CD4-positive, alpha-beta T cell treated with Interleukin-6 at 100 ng/mL for 8 hours (primary cell): ENCODE data around the gene PRR15L.

Experiments
- DNase-seq: peaks from one replicate; pipeline ENCODE4 v3.0.0-alpha.2; 2020; ENCODE audit warnings: mixed read lengths, low spot score

PRR15L gene

DNA sequence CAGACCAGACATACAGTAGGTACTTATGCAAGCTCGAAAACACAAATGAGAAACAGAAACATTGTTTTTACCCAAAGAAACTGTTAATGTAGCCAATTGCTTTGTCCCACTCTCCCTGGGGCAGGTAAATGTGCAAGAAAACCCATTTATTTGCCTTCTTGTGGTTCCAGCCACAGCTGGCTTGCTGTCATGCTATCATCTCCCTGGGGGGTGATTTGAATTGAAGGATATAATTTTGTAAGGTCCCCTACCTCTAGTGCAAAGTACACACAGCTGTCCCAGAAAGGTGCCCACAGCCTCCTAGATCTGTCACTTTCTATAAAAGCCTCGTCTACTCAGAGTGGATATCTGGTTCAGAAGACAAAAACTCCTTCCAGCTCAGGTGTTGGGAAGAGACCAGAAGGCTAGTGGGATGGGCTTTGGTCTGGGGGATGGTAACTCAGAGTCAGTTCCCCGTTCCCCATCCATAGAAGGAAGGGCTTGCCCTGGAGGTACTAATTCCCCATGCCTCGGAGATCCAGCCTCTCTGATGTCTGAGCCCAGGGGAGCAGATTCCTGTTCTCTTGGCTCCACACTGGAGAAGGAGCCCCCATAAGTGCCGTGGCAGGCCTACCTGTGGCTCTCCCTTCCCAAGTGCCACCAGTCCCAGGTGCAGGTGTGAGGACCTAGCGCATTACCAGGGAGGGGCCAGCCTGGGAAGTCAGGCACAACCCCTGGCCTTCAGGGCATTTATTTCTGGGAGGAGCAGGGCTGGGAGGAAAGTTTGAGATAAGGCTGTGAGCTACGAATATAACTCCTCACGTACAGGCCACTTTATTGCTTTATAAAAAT lies 2.4 kb upstream of the PRR15L start:
- no peak for DNase-seq

GRCh38 chr17:47956791-47957590 lies 692 bp downstream of the PRR15L start:
- DNase-seq: no peak

DNA sequence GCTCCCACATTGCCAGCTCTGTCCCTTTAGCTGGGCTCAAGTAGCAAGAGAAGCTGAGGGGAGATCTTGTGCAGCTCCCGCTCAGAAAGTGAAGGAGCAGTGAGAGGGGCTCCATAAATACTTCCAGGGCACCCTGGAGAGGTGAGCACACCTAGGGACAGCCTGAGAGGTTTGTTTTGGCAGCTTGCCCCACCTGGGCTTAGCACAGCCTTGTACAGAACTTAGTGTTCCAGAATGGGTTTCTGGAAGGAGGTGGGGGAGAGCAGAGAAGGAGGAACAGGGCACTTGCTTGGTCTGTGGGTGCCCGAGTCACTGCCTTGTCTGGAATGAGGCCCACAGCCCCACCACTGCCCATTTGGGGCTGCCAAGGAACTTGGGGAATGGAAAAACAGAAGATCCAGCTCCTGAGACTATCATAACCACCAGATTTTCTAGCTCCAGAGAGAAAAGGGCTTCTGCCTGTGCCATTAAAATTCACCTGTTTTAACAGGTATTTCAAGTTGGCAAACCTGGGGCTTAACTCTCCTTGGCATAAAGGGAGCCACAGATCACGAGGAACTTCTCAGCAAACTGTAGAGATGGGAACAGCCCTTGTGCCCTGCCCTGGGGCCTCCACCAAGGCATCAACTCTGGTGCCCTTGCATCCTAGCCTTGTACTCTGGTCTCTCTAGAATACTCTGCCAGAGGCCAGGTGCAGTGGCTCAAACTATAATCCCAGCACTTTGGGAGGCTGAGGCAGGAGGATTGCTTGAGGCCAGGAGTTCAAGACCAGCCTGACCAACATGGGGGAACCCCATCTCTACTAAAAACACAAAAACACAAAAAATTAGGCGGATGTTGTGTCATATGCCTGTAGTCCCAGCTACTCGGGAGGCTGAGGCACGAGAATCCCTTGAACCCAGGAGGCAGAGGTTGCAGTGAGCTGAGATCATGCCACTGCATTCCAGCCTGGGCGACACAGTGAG lies 1.9 kb downstream of the PRR15L start:
- DNase-seq: no peak

GRCh38 chr17:47953909-47954308 lies 3.8 kb downstream of the PRR15L start:
- no peak for DNase-seq

GRCh38 chr17:47952171-47953021 lies 5.3 kb downstream of the PRR15L start:
- no peak for DNase-seq

- DNase-seq: no peak
These were observed 7.2 kb downstream of the PRR15L start for GRCh38 chr17:47950448-47950847.

DNA sequence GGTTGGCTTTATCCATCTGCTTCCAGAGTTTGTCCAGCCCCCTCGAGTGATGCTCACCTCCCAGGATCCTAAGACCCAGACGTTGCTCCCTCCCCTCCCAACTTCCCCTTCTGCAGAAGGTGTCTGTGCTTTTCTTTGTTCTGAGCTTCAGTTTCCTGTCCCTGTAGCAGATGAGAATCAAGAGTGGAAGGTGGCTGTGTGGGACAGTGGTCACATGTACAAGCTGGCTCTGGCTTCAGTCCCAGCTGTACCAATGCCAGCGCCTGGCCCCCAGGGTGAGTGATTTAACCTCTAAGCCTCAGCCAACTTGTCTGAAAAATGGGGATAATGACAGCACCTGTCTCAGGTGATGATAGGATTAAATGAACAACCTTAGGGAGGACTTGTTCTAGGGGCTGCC lies 7.7 kb downstream of the PRR15L start:
- peak; percentile 7 for DNase-seq

DNA sequence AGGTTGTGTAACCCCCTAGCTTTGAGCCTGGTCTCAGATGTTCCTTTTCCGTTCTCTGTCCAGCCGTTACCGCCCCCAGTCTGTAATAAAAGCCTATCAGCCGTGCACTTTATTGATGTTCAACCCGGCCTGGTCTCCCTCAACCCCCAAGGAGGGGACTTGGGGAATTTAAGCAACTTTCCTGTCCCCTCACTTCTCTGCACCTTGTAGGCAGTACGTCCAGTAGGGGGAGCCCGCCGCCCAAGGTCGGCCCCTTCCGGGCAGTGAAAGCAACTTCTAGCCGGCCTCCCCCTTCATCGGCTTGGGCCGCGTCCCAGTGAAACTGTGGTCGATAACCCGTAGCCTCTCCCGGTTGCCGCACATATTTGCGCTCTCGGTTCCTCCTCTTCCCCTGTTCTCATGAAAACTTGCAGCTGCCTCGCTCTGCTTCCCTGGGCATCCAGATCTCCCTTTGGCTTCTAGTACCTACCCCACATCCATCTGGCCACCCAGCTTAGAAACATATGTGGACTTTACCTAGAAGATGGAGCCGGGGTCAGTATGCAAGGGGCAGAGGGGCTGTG lies 8.4 kb downstream of the PRR15L start:
- DNase-seq: peak; percentile 77

GRCh38 chr17:47948706-47949196 lies 8.9 kb downstream of the PRR15L start:
- no peak for DNase-seq

DNA sequence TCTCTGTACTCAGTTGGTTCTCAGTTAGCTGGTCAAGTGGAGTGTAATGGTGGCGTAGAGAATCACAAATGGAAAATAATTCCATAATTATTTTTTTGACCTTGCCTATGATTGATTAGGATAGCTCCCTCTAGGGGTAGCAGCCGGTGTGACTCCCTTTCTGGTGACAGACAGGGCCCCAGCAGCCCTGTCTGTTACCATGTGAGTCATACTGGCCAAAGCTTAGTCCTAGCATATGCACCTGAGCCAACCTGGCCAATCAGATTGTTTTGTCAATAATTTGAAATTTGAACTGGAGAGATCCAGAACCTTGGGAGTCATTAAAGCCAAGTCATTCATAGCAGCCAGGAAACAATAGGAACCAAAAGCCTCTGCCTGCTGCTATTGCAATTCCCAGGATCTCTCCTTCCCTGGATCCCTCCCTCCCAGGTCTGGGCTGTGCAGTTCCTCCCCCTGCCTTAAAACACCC lies 10.7 kb downstream of the PRR15L start:
- peak; percentile 68 for DNase-seq

- DNase-seq: no peak
These were observed 11.2 kb downstream of the PRR15L start for GRCh38 chr17:47946516-47946915.

DNA sequence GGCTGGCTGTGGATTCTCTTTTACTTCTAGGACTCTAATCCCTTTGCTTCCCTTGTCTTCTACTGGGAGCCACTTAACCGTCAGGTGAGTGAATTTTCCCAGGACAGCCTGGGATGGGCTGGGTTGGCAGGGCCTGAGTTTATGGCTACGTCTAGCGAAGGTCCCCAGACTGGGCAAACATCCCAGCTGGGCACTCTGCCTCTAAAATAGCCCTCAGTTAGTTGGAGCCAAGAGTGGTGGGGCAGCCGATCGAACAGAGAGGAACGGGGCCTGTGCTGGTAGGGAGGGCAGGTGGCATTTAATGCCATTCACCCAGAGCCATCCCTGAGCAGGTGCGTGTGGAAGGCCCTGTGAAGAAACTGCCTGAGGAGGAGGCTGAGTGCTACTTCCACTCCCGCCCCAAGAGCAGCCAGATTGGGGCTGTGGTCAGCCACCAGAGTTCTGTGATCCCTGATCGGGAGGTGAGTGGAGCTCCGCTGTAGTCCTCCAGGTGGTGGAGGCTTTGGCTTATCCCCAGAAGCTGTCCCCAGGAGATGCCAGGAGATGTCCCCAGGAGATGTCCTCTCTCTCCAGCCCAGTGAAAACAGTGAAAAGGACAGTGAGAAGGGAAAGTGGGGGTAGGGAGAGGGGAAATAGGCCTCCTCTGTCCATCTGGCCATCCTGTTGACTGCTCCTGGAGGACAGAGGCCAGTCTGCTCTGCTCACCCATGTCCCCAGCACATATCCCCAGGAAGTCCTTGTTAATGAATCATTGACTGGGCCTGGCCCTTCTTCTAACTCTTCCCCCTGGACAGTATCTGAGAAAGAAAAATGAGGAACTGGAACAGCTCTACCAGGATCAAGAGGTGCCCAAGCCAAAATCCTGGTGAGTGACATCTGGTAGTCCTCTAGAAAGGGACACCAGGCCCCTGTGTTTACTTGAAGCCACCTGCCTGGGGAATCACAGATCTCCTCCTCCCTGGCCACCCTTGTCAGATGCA lies 11.9 kb downstream of the PRR15L start:
- DNase-seq: no peak

- peak; percentile 21 for DNase-seq
These were observed 12.6 kb downstream of the PRR15L start for GRCh38 chr17:47945080-47945479.

DNA sequence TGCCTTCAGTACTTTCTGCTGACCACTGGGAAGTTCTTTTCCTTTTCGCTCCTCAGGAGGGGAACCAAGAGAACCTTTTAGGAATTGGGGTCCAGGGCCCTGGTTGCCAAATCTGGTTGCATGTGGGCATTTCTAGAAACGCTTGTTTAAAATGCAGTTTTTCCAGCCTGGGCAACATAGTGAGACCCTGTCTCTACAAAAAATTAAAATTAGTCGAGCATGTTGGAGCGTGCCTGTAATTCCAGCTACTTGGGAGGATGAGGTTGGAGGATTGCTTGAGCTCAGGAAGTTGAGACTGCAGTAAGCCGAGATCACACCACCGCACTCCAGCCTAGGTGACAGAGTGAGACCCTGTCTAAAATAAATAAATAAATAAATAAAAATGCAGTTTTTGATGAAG lies 15.1 kb downstream of the PRR15L start:
- no peak for DNase-seq

DNA sequence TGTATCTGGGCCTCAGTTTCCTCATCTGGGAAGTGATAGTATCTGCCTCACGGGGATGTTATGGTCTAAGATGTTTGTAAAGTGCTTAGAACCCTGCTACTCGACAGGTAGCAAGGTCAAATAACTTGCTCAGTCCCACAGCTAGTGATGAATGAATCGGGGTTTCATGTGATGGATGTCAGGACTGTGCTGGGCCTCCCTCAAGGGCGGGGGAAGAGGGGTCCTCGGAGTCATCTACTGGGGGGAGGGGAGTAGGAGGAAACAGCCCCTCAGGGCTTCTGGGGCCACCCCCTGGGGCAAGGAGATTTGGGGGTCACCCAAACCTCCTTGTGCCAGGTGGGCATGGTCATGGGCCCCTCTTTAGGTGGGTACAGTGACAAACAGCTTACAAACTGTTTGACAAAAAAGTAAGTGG lies 15.6 kb downstream of the PRR15L start:
- DNase-seq: no peak

DNA sequence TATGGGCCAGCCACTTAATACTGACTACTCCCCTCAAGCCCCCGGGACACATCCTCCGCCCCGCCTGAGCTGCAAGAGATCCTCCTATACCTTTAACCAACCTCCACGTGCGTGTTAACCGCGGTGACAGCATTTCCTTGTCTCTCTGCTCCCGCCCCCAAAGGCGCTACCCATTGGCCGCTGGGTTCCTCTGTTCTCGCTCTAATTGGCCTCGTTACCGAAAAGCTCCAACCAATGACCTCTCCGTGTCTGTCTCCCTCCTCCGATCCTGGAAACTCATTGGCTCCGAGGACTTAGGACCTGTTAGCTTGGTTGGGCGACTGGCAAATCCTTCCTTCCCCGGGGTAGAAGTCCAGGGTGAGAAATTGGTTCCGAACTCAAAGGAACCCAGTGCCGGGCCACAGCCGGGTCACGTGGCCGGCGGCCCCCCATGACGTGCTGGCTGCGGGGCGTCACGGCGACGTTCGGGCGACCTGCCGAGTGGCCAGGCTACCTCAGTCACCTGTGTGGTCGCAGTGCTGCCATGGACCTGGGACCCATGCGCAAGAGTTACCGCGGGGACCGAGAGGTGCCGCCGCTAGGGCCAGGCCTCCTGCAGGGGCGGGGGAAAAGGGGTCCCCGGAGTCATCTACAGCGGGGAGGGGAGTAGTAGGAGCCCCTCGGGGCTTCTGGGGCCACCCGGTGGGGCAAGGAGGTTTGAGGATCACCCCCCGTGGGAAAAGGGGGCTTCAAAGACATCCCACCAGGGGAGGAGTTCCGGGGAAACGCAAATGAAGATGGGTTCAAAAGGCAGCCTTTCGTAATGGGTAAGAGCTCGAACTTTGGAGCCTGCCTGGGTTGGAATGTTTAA lies 16.2 kb downstream of the PRR15L start, which contains the start of gene PNPO:
Gene PNPO (plus strand): TSS at position 326 of the 850 bp plus-strand sequence. CDS start 105 bp downstream, at position 431.
- peak; percentile 95 for DNase-seq

GRCh38 chr17:47937941-47938340 lies 19.7 kb downstream of the PRR15L start:
- no peak for DNase-seq

GRCh38 chr17:47935961-47936360 lies 21.7 kb downstream of the PRR15L start:
- no peak for DNase-seq
